NCI-H524 (cell line): Measurements from ENCODE around the gene RBMS3.
"Not testable (repeated sequence)": the region's sequence is repeated elsewhere in the genome, so short reads cannot be mapped to it uniquely, and the experiment has no call there.

ENCODE experiments used
- DNase-seq, 2 experiments: peaks; one replicate each; lab custom pipeline; 2025; lab: John Stamatoyannopoulos, UW

Gene RBMS3

GRCh38 chr3:29339016-29339833, 58.4 kb downstream of the RBMS3 start:
- no peak for DNase-seq

GRCh38 chr3:29344154-29344553, 63.3 kb downstream of the RBMS3 start:
- no peak for DNase-seq

- DNase-seq, result no peak
Observed at GRCh38 chr3:29344935-29345334, 64.1 kb downstream of the RBMS3 start.

GRCh38 chr3:29345516-29346300, 64.8 kb downstream of the RBMS3 start:
- no peak for DNase-seq

GRCh38 chr3:29346828-29347227, 66.0 kb downstream of the RBMS3 start:
- DNase-seq, result no peak

DNA sequence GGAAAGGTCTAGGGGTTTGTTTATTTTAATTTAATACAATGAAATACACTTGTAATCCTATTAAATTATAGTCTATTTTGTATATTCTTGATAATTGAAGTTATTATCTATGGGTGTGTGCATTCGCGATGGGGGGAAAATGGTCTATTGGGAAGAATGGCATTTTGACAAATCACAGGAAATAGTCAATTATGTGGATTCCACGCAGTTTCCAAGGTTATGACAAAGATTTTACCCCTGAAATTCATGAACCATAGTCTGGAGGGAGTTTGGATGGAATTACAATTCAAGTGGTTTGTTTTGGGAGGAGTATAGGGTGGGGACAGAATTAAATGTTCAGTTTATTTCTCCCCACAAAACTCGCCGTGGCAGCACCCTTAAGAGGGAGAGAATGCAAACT, 66.5 kb downstream of the RBMS3 start:
- DNase-seq, result no peak

- DNase-seq, result no peak
Observed at GRCh38 chr3:29348316-29348715, 67.4 kb downstream of the RBMS3 start.

- no peak for DNase-seq
Observed at GRCh38 chr3:29349049-29349448, 68.2 kb downstream of the RBMS3 start.

DNA sequence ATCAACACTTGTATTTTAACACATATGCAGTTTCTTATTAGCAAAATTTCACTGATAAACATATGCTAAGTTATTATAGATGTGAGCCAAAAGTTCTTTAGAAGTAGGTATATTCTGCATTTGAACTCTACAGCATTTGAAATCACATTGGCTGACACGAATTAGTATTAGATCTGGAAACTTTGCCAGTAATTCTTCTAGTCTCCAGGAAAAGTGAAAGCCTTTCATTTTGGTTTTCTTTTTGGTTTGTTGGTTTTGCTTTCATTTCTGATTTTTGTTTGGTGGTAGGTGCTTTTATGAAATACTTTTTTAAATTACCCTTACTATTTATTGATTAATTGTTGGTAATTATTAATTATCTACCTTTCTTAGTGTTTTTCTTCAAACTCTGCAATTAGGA, 72.9 kb downstream of the RBMS3 start:
- DNase-seq, result no peak

DNA sequence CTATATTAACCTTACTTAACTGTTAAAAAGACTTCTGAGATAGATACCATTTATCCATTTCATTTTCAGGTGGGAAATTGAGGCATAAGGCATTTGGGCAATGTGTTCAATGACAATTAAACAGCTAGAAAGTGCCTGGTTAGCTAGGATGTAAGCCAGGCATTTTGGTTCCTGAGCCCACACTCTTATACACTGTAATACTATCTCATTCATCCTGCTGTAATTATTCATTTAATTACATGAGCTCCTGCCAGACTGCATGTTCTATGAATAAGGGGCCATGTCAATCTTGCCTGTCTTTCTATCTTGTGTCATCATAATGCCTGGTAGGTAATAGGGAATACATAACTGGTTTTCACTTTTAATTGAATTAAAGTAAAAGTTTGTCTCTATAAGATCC, 74.0 kb downstream of the RBMS3 start:
- peak in 1 of 2 experiments; percentile 26 for DNase-seq

- no peak for DNase-seq
Observed at GRCh38 chr3:29356062-29356461, 75.2 kb downstream of the RBMS3 start.

DNA sequence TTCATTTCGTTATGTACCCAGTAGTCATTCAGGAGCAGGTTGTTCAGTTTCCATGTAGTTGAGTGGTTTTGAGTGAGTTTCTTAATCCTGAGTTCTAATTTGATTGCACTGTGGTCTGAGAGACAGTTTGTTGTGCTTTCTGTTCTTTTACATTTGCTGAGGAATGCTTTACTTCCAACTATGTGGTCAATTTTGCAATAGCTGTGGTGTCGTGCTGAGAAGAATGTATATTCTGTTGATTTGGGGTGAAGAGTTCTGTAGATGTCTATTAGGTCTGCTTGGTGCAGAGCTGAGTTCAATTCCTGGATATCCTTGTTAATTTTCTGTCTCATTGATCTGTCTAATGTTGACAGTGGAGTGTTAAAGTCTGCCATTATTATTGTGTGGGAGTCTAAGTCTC, 79.4 kb downstream of the RBMS3 start:
- DNase-seq, result not testable (repeated sequence)

GRCh38 chr3:29363110-29363509, 82.2 kb downstream of the RBMS3 start:
- no peak for DNase-seq

DNA sequence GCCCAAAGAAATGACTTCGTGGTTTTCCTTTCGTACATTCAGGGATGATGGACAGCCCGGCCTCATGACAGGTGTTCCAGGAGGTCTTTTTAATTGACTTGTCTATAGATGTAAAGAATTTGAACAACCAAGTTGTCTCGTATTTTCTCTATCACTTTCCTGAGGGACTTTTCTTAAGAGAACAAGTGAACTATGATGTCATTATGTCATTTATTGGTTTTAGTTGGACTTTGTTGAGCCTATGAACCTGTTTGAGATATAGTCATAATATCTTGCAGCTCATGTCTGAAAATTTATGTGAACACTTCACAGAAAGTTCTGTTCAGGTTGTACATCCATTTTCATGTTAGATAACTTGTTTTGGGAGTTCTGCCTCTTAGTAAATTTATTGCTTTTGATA, 89.2 kb downstream of the RBMS3 start:
- no peak for DNase-seq

DNA sequence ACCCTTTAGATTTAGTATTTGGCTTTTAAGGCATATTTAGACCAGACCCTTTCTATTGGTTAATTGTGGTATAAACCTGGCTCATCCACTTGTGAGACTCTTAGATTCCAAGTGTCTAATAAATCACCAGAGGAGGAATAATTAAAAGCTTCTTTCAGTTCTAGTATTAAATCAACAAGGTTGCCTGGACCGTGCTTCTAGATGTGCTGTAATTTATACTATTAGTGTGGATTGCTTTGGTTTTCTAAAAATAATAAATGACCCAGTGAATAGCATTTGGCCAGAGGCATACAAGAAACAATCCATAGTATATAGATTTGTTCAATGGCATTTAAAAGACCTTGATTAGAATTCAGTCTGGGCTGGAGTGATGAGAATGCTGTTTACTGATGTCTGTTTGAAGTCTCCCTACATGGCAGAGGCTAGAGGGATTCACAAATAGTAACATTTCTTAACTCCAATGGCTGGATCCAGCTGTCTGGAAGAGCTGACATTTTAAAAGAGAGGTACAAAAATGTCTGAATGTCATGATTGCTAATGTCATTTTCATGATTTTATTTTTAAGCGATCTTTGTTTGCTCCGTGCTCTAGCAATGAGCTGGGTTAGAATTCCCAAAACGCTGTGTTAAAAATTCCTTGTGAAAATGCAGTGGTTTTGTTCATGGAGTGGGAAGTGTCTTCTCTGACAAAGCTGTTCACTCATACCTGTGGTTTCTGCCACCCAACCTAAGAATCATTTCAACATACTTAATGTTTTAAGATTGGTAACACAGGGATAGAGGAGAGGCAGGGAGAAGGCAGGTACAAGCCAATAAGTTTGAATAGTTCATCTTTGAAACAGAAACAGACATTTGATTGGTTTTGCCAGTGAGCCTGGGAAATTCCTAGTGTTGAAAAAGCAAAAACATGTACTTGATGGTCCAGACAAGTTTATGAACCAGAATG, 89.9 kb downstream of the RBMS3 start:
- peak; percentile 12 to 26 for DNase-seq

GRCh38 chr3:29373131-29373680, 92.3 kb downstream of the RBMS3 start:
- DNase-seq, result no peak

GRCh38 chr3:29374226-29374625, 93.4 kb downstream of the RBMS3 start:
- no peak for DNase-seq

DNA sequence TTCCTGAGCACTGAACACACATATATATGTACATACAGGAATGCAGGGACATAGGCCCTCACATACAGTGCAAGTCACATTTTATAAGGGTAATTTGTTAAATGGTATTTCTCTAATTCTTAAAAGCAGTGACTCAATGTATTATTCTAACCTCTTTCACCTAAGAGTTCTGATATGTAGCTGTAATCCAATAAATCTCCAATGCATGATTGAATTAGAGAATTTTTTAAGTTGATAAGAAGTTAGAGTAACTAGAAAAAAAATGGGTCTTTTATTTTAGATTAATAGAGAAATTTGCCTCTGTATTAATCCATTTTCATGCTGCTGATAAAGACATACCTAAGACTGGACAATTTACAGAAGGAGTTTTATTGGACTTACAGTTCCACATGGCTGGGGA, 98.2 kb downstream of the RBMS3 start:
- no peak for DNase-seq

DNA sequence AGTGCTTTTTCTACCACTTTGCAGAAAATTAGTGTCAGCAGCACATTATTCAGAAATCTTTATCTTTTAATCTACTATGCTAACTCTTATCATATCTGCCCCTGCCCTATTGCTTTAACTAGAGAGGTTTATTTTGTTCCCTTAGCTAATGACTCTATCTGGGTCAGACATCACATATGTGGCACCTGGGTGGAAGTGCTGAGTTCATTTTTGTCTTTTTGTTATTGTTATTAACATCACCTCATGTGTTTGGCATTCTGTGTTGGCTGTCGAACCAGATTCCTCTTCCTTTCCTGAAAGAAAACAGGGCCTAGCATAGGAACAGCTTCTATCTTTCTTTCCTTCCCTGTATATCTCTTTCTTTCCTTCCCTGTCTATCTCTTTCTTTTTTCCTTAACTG, 100.7 kb downstream of the RBMS3 start:
- no peak for DNase-seq

GRCh38 chr3:29382409-29382808, 101.5 kb downstream of the RBMS3 start:
- no peak for DNase-seq

DNA sequence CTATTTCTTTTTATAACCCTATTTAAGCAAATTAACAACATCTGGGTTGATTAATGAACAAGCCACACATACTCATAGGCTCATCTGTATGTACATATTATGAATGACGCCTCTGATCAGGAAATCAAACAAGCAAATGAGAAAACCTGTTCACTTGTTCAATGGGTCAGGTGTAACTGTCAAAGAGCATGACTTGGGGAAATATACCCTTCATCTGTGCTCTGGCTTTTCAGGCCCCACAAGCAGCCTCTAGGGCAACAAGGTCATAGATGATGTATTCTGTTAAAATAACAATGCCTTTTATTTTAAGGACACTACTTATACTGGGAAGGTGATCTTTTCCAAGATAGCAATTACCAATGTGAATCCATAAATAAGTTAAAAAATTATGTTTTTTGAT, 102.0 kb downstream of the RBMS3 start:
- DNase-seq, result no peak

DNA sequence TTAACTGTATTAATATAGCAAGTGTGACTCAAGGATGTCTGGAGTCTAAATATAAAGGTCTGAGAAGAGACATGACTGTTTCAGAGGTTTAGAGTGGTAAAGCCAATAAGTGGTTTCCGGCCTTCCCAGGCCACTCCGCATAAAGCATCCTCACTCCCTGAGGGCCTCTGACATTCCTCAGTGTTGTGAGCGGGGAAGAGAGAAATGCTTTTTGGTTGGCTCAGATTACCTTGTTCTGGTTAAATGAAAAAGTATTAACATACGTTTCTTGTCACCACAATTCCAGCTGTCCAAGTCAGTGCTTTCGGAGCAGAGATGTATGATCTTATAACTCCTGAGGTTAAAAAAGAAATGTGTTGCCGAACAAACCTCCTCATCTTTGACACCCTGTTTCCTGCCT, 103.8 kb downstream of the RBMS3 start:
- DNase-seq, result peak; percentile 31 to 52
